AG10803 (cell line): ENCODE measurements around the gene AFF3.

ENCODE experiments used
- DNase-seq: peaks from one replicate; pipeline ENCODE4 v3.0.0; 2010; ENCODE audit warnings: low read depth
- H3K4me3 ChIP-seq: 2 replicates; pipeline ENCODE4 v1.5.1; 2011; ENCODE audit warnings: mild to moderate bottlenecking, low read length, control low read depth
- CTCF ChIP-seq: conservative IDR thresholded peaks from 2 replicates; pipeline ENCODE4 v1.5.1; 2011; ENCODE audit warnings: mild to moderate bottlenecking, low read length, control low read depth, inconsistent platforms

Gene AFF3

GRCh38 chr2:99593692-99594427, 548.5 kb downstream of the AFF3 start:
- no peak for TF ChIP-seq CTCF
- no peak overlapping the region for H3K4me3 ChIP-seq
- DNase-seq: no peak

GRCh38 chr2:99576775-99577174, 565.6 kb downstream of the AFF3 start:
- DNase-seq: no peak
- no peak for TF ChIP-seq CTCF
- no peak overlapping the region for H3K4me3 ChIP-seq

GRCh38 chr2:99573634-99574251, 568.6 kb downstream of the AFF3 start:
- H3K4me3 ChIP-seq: no peak overlapping the region
- no peak for DNase-seq
- TF ChIP-seq CTCF: no peak

DNA sequence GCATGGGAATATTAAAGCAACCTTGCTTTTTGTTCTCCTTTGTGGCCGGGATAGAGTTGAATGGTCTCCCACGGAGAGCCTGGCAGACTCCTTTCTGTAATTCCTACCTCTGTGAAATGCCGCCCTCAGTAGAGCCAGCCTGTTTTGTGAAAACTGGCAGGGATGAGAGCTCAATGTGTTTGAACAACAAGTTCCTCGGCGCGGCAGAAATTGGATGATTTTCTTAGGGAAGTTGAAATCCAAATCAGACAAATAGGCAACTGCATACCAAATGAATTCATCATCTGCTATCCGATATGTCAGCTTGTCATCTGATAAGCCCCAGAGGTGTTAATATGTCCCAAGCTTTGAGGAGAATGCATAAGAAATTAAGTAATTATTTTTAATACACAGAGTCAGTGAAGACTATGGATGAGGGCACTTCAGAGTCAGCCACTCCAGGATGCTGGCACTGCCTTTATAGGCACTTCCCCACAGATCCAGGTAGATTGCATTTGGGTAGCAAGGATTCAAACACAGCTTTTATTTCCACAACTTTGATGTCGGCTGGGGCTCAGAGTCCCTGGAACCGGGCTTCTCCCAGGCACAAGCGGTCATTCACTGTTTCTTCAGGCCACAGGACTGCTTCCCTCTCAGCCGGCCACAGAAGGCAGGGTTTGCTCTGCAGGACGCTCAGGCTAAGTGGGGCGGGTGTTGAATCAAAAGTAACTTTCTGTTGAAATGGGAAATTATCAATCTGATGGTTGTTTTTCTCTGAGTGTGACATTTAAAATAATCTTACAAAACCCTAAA, 569.8 kb downstream of the AFF3 start:
- H3K4me3 ChIP-seq: no peak overlapping the region
- TF ChIP-seq CTCF: no peak
- DNase-seq: peak; percentile 15

GRCh38 chr2:99571954-99572353, 570.4 kb downstream of the AFF3 start:
- H3K4me3 ChIP-seq: no peak overlapping the region
- DNase-seq: peak; percentile 36
- TF ChIP-seq CTCF: no peak

DNA sequence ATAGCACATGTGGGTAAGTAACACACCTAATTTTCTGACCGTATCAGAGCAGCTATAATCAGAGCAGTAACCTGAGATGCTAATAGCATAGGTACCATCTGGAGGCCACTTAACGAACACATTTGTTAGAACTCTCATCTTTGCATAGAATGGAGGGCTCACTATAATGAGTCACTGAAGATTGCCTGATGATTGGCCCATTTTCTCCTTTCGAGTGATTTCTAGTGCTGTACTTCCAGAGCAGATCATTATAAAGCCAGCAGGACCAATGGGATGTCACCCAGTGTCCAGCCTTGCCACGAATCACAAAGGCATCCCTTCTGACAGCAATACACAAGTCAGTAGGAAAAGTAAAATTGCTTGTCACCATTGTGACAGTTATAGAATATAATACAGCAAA, 570.9 kb downstream of the AFF3 start:
- DNase-seq: no peak
- TF ChIP-seq CTCF: no peak
- no peak overlapping the region for H3K4me3 ChIP-seq
